Activated T-cell treated with anti-CD3 and anti-CD28 coated beads for 4 hours (primary cell): ENCODE measurements around the gene SH3RF1.
"Not testable (repeated sequence)": the region's sequence is repeated elsewhere in the genome, so short reads cannot be mapped to it uniquely, and the experiment has no call there.

ENCODE experiments used
- DNase-seq: peaks from one replicate; pipeline ENCODE4 v3.0.0-alpha.2; 2020

The SH3RF1 gene

GRCh38 chr4:169222761-169223160 is 48.0 kb downstream of the SH3RF1 start:
- DNase-seq = no peak

GRCh38 chr4:169221662-169222061 is 49.1 kb downstream of the SH3RF1 start:
- no peak for DNase-seq

DNA sequence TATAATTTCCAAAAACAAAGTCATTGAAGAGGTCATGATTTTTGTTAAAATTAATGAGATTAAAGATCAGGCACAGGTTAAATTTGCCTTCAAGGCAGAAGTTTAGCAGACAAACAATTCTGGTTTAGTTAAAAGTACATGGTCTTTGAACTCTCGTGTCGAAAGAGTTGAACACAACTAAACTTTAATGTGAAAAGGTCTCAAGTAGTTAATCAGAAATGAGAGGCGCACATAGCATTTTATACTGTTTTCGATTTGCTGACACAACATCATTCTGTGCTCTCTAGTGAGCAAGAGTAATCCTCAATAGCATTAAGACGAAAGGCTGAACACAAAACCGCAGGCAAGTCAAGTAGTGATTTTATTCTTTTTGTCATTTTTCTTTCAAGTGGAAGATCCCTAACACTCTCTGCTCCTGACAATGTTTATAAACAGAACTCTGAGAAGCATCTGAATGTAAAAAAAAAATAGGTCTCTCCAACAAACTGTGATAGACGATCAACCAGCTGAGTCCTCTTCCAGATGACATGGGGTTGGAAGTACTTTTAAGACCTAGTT is 49.8 kb downstream of the SH3RF1 start:
- DNase-seq = no peak

GRCh38 chr4:169220447-169220846 is 50.3 kb downstream of the SH3RF1 start:
- DNase-seq = no peak

DNA sequence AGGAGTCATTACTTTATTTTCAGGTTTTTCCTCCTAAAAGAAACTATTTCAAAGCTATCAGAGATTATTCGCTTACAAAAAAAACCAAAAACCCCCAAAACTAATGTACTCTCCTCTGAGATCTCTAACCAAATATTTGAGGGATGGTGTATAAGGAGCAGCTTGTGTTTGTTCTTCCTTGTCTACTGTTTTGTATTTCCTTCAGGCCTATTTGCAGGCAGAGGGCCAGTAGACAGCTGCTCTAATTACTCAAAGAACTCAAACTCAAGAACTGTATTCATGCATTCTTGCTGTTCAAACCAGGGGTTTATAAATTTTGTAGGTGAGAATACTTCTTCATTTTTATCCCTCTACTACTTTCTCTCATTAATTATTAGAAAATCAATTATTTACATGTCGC is 51.3 kb downstream of the SH3RF1 start:
- no peak for DNase-seq

DNA sequence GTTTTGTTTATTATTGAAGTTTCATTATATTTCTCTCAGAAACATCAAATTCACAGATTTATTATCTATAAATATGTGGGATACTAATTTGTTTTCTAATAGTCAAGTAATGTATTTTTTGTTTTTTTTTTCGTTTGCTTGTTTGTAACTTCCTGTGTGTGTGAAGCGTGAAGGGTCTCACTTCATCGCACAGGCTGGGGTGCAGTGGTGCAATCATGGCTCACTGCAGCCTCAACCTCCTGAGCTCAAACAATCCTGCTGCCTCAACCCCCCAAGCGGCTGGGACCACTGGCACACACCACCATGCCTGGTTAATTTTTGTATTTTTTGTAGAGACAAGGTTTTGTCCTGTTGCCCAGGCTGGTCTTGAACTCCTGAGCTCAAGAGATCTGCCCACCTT is 55.1 kb downstream of the SH3RF1 start:
- DNase-seq = no peak

- DNase-seq = no peak
Measured at GRCh38 chr4:169212981-169213380, 57.8 kb downstream of the SH3RF1 start.

DNA sequence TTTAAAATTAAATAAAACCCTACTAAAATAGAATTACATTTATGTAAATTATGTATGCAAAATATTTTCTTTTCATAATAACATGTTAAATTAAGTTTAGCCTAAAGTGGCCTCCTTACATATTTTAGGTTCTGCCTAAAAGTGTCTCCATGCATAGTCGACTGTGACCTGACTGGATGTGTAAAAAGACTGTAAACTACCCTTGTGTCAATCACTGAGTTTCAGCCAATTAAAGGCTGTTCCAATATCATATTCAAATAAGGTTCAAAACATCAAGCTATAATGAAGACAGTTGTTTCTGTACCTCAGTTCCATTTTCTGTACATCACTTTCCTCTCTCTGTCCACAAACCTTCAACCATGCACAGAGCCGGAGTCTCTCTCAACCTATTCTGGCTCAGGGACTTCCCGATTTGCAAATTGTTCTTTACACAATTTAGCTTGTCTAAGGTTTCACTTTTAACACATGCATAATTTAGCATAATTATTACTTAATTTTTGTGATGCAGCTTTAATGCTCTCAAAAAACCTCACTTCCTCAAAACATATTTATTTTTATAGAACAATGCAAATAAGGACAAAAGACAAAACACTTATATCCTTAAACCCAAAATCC is 60.1 kb downstream of the SH3RF1 start:
- DNase-seq = no peak

- no peak for DNase-seq
Measured at GRCh38 chr4:169209388-169209883, 61.3 kb downstream of the SH3RF1 start.

DNA sequence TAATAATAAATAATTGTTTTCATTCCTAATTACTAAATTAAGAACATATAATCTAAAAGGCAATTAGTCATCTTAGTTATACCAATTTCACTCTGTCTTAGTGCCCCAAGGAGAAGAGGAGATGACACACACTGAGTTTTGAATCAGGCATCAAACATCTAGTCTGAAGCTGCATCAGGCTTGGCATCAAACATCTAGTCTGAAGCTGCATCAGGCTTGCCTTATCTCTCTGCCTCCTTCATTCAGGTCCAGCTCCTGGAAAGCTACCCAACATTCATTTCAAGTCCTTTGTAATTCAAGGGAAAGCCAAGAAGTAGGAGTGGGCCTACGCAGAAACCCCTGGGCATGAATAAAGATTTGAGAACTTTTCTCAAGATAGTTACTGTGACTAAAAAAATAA is 62.2 kb downstream of the SH3RF1 start:
- no peak for DNase-seq

DNA sequence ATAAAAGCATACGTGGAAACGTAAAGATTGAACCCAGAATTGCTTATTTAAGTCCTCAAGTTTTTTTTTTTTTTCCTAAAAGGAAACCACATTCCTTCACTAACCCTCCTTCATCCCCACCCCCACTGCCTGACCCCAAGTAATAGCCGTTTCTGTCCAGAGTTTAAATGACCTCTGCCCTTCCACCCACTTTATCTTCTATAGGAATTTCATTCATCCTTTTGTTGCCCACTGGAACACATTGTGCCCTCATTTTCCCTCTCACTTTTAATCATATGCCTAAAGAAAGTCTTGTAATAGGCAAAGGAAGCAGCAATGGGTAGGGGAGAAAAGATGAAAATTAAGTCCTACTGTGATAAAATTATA is 62.7 kb downstream of the SH3RF1 start:
- no peak for DNase-seq

DNA sequence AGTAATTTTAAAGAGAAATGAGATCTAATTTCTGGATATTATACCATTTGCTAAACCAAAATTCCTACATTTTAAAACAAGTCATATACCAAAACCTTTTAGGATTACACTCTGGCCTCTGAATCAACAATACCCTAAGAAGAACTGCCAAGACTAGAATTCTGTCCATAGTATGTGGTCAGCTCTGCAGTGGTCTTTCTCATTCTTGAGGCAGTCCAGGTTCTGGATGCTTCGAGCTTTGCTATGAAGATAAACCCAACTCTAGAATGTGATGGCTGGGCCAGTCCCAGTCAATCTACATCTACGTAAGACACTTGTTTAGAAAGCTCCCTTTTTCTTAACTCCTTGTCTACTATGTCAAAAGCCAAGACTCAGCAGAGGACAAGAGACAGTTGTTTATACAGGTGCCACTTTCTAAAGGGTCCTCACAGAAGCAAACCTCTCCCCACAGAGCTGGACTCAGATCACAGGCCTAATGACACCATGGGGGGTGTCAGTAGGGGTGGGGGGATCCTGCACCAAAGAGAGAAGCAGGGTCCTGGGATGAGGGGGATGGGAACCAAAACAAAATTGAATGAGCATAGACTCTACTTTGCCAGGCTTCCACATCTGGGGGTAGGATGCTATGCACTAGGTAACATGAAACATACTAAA is 63.2 kb downstream of the SH3RF1 start:
- no peak for DNase-seq

DNA sequence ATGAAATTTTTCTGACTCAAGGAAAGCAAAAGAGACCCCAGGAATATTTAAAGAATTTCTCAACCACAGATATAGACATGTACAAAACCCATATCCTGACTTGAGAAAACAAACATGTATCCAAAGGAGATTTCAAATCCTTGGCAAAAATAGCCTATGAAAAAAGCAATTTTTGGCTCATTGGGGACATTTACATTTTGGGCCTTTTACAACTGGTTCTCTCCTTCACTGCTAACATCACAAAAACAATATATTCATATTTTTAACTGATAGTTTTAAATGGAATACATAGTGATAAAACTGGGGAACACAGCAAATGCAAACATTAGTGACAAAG is 65.0 kb downstream of the SH3RF1 start:
- no peak for DNase-seq

- DNase-seq = no peak
Measured at GRCh38 chr4:169205075-169205743, 65.5 kb downstream of the SH3RF1 start.

GRCh38 chr4:169203891-169204290 is 66.9 kb downstream of the SH3RF1 start:
- DNase-seq = no peak

DNA sequence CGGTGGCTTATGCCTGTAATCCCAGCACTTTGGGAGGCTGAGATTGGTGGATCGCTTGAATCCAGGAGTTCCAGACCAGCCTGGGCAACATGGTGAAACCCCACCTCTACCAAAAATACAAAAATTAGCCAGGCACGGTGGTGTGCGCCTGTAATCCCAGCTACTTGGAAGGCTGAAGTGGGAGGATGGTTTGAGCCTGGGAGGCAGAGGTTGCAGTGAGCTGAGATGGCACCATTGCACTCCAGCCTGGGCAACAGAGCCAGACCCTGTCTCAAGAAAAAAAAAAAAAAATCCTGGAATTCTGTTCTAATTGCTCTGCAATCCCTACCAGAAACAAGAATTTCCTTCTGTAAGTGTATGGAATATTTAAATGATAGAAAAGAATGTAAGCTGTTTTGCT is 67.5 kb downstream of the SH3RF1 start:
- DNase-seq = not testable (repeated sequence)

- no peak for DNase-seq
Measured at GRCh38 chr4:169202878-169203277, 67.9 kb downstream of the SH3RF1 start.

DNA sequence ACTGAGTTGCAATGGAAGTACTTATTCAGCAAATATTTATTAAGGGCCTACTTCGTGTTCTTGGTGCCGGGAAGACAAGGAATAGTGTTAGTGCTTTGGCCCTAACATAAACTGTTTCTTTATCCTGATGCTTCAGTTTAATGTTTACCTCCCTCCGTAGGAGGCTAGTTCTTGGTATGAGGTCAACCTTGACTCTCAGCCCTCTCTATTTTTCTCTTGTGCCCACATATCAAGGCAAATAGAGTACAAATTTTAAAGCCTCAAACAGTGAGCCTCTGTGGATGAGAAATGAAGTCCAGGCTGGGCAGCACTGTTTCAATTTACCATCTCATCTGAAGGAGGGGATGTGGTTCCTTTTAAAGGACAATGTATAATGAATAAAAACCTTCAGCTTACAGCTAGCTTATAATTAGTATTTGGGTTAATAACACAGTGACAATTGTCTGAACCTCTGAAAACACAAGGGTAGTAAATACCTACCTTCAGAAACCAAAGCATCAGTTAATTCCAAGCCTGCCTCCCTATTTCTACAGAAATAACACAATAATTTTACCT is 68.5 kb downstream of the SH3RF1 start:
- no peak for DNase-seq

DNA sequence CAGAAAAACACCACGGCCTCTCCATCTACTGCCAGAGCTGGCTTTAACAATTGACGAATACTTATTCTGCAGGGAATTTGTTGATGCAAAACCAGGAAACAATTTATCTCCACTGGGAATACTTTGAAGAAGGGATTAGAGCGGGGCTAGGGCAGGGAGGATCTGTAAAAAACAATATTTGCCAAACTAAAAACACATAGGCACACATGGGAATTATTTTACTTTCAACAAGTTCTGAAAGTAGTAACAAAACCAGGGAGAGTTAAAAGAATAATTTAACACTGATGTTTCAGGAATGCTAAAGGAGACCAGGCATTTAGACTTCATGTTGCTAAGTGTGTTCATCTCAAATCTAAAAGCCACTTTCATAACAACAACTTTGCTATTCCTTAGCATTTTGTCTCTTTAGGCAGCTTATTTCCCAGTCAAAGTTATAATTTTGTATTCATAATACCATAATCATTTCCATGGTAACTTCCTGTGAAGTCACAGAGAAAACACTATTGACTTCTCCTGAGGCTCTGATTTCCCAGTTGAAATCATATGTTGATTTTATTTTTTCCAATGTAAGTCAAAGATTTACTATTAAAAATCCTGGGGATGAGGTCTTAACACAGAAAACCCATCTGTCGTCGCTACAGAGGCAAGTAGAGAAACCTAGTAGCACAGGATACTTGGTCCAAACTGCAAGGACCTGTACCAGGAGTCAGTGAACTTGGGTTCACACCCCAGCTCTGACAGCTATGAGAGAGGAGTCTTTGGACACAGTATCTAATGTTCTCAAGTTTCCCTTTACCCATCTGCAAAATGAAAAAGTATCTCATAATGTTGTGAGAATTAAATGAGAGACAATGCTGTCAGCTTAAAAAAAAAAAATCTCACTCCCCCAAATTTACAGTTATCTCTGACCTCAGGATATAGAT is 69.3 kb downstream of the SH3RF1 start:
- DNase-seq = no peak

DNA sequence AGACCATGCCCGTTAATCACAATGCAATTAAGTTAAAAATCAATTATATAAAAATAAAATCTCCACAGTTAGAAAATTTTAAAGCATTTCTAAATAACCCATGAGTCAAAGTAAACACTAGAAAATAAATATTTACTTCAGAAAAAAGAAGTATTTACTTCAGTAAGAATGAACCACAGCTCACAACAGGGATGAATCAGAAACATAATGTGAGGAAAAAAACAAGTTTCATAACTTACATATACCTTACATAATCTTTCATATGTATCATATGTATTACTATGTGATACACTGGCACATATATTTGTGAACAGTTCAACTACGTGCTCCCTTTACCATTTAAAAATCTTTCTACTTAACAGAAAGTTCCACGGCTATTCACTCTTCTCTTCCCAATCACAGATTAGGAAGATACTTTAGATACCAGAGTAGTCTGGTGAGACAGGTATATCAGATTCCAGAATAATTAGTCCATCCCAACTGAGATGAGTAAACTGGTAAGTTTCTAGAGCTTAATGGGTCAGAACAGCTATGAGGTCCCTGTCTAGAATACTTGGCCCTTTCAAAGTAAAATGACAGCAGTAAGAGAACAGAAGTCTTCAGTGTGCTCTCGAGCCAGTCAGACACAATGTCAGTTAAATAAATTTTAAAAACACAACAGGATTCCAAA is 70.3 kb downstream of the SH3RF1 start:
- no peak for DNase-seq

- DNase-seq = no peak
Measured at GRCh38 chr4:169199184-169199583, 71.6 kb downstream of the SH3RF1 start.

GRCh38 chr4:169198167-169198566 is 72.6 kb downstream of the SH3RF1 start:
- no peak for DNase-seq
